Raji (cell line): Measurements from ENCODE around the gene ZMIZ1.
A peak's percentile ranks its signal among the peaks of the same experiment; 100 is the strongest.

Experiments used
- POLR2A ChIP-seq: IDR thresholded peaks from 2 replicates; pipeline ENCODE4 v1.6.1; 2011; ENCODE audit warnings: low read depth, low read length, control low read depth; ENCODE audit not compliant: insufficient read depth

The ZMIZ1 gene

GRCh38 chr10:79342811-79343561 lies 274.2 kb downstream of the ZMIZ1 start:
- TF ChIP-seq POLR2A: no peak

DNA sequence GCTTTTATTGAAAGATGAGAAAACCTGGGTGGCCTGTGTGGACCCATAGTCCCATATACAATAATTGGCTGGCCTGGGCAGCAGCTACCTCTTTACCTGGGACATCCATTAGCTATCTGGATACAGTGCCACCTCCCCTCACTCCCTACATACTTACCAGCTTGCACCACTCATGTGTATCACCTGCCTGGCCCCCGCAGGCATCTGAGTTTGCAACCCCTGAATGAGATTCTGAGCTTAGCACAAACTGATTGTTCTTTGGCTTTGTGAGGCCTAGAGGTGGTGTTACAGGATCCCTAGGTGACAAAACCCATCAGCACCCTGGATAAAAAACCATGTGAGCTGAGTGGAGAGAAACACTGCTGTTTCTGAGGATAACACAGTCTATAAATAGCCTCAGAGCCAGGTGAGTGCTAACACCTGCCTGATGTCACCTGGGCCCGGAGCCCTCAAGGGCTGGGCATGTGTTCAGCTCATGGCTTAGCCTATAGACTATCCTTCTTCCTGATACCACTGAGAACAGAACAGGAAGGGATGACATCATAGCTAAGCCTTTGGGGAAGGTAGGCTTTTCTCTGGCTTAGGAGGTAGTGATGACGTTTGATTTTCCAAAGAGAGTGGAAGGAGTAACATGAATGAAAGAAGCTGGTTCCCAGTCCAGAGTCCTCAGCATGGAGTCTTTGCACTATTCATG lies 275.9 kb downstream of the ZMIZ1 start:
- no peak for TF ChIP-seq POLR2A

DNA sequence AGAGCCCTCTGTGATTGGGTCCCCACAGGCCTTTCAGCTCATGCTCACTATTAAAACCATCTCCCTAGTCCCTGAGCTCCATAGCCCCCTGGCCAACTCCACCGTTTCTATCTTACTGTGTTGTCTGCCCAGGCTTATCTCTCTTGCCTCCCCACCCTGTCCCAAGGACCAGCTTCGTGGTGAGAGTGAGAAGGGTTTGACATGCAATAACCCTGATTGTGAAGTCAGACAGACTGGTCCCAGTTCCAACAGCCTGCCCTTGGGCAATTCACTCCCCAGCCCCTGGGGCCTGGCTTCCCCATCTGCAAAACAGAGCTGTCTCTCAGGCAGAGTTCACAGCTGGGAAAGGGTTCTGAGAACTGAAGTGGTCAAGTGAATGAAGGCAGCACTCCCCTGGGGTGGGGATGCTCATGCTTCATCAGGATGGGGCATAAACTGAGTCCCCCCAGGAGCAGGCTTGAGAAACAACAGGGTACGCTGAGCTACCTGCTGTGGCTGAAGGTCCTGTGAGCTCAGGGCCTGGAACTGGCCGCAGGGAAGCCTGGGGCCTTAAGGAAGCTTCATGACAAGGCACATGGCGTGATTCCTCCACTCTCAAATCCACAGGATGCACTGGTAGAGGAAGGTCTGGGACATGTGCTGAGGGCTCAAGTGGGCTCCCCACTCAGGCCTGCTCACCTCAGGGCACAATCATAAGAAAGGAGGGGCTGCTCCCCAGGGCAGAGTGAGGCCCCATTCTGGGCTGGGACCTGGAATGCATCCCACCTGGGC lies 276.7 kb downstream of the ZMIZ1 start:
- no peak for TF ChIP-seq POLR2A

GRCh38 chr10:79346012-79346340 lies 277.2 kb downstream of the ZMIZ1 start:
- no peak for TF ChIP-seq POLR2A

DNA sequence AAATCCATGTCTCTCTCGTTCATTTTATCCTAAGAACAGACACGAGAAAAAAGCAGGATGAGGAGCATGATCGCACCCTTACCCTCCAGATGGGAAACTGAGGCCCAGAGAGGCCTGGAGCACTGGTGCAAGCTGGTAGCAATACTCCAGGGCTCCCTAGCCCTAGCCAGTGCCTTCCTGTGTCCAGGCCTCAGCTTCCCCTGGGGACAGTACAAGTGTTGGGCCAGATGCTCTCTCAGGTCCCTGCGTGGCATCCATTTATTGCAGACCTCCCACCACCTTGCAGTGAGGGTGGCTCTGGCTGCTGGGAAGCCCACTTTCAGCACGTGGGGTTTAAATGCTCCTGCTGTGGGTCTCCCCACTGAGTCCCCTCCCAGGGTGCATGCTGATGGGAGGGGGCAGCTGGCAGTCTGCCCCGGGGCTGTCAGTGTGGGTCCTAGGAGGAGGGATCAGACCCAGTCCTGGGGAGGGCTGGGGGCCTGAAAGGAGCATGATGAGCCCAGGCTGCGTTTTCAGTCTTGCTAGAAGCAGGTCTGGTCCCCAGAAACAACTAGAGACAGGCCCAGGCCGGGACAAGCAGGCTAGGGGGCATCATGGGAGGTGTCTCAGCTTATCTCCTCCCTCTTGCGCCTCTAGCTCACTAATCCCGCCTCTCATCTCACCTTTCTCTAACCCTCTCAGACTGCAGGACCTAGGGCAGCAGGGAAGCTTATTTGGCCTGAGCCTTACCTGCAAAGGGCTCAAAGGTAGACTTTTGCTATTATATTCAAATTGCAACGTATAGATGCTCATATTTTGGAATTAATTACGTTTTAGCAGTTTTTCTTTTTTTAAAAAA lies 277.8 kb downstream of the ZMIZ1 start:
- TF ChIP-seq POLR2A: no peak

DNA sequence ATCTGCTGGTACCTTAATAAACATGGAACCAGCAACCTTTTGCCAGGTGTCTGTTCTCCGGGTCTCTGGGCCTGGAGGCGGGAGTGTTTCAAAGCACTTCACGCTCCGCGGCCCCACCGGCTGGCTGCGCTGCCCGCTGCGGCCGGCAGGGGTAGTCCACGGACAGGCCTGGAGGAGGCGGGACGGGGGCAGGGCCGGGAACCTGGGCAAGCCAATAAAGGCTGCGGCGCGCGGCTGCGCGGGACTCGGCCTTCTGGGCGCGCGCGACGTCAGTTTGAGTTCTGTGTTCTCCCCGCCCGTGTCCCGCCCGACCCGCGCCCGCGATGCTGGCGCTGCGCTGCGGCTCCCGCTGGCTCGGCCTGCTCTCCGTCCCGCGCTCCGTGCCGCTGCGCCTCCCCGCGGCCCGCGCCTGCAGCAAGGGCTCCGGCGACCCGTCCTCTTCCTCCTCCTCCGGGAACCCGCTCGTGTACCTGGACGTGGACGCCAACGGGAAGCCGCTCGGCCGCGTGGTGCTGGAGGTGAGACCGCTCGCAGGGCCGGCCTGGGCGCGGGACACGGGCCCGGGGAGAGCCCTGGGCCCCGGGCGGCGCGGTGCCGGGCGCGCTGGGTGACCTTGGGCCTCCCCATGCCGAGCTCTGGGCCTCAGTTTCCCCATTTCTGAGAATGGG lies 278.6 kb downstream of the ZMIZ1 start, which contains the start of gene PPIF:
Gene PPIF, plus strand, starts transcription at position 244 of the 668 bp plus-strand sequence. Its CDS starts 80 bp downstream, at position 324.
- peak; percentile 95 for TF ChIP-seq POLR2A

DNA sequence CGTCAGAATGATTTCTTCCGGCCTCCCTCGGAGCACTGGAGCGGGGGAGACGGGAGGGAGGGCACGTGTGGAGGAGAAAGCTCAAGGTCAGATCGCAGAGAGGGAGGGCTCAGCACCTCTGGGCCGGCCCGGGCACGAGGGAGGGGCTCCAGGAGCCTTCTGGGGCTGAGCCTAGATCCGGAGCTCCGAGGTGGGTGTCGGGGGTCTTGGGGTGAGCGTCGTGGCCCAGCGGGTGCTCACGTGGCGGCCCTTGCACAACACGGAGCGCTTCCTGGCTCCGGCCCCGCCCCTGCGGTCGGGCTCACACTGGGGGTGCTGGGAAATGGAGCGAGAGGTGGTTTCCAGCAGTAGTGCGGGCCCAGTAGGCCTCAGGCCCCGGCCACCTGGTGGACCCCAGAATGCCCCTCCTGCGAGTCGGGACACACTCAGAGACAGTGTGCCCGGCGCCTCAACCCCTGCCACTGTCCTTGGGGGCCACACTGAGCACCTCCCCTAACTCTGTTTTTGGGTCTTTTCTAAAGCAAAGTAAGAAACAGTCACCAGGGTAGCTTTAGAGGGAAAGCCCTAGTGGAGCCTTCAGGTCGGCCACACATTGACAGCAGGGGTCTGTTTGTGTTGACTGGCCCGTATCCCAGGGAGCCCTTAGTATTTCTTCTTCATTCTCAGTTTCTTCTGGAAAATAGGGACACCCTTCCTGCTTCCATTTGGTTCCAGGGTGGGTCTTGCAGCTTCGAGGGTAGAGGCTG lies 279.3 kb downstream of the ZMIZ1 start:
- TF ChIP-seq POLR2A: no peak; the same call in 1 of the 2 replicates

DNA sequence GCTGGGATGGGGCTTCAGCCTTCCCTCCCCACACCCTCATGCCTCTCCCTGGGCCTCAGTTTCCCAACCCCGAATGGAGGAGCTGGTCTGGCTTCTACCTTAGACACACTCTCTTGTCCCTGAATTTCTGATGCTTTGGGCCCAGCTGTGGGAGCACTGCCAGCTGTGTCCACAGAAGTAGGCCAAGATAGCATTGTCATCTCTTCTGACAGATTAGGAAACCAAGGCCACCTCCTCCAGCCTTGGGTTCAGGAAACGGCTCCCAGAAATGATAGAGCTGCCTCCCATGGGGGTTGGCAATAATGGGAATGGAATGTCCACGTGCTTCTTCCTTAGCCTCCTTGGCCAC lies 279.8 kb downstream of the ZMIZ1 start:
- no peak for TF ChIP-seq POLR2A

GRCh38 chr10:79349072-79349491 lies 280.3 kb downstream of the ZMIZ1 start:
- no peak for TF ChIP-seq POLR2A

GRCh38 chr10:79349766-79350406 lies 281.1 kb downstream of the ZMIZ1 start:
- no peak for TF ChIP-seq POLR2A

DNA sequence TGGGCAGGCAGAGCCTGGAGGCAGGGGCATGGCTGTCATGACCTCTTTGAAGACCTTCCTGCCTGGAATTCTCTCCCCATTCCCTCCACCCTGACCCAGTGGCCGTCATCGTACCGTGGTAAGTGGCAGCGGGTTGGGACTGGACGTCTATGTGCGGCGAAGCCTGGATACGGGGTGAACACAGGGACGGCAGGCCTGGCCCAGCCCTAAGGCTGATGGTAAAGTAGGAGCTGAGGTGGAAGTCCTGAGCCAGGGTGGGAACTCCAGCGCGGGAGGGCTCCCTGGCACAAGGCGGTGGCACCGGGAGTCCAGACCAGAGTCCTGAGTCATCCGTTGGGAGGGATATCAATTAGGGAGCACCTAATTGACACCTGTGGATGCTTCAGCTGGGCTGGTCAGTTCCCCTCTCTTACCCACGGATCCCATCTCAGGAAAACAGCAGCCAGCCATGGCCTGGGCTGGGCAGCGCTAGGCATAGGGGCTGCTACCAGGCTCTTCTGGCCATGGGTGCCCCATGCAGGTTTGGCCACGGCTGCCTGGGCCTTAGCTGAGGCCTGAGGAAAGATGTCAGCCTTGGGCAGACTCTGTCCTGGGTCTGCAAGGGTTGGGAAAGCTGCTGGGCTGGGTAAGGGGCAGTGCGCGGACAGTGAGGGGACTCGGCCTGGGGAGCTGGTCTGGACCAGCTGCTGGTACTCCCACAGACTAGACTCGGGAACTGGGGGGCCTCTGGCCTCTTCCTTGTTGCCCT lies 281.8 kb downstream of the ZMIZ1 start:
- TF ChIP-seq POLR2A: no peak

GRCh38 chr10:79351332-79351731 lies 282.6 kb downstream of the ZMIZ1 start:
- TF ChIP-seq POLR2A: no peak

GRCh38 chr10:79352035-79352877 lies 283.5 kb downstream of the ZMIZ1 start:
- no peak for TF ChIP-seq POLR2A
